Astrocyte (in vitro differentiated cells and primary cell): ENCODE results near the gene DNAJC16. TPM values are rescaled to one million over a fixed set of nuclear protein-coding genes. Genes with fewer than 3 reads are reported as not detected.

ENCODE experiments used
- DNase-seq: peaks from one replicate; pipeline ENCODE4 v3.0.0-alpha.2; 2010; ENCODE audit warnings: low read depth
- FAIRE-seq: peaks from 2 replicates; lab custom pipeline; 2011; peaks lifted over from hg19 to GRCh38; lab: Jason Lieb, UNC
- H2AFZ ChIP-seq: 2 replicates; pipeline ENCODE4 v1.6.0; 2012; ENCODE audit warnings: low read depth, low read length, inconsistent platforms
- H3K27ac ChIP-seq: 2 replicates; pipeline ENCODE4 v1.5.1; 2011; ENCODE audit warnings: low read depth, low read length, inconsistent platforms
- H3K27me3 ChIP-seq: 2 replicates; pipeline ENCODE4 v1.6.0; 2011; ENCODE audit warnings: low read length, inconsistent platforms; ENCODE audit not compliant: insufficient read depth
- H3K36me3 ChIP-seq: 2 replicates; pipeline ENCODE4 v1.5.1; 2011; ENCODE audit warnings: low read length, inconsistent platforms; ENCODE audit not compliant: insufficient read depth
- H3K4me1 ChIP-seq: 2 replicates; pipeline ENCODE4 v1.5.1; 2011; ENCODE audit warnings: low read length, inconsistent platforms; ENCODE audit not compliant: insufficient read depth
- H3K4me2 ChIP-seq: 2 replicates; pipeline ENCODE4 v1.6.0; 2012; ENCODE audit warnings: low read length, inconsistent platforms
- H3K4me3 ChIP-seq: 2 replicates; pipeline ENCODE4 v1.5.1; 2011; ENCODE audit warnings: low read depth, mild to moderate bottlenecking, low read length, inconsistent platforms; ENCODE audit not compliant: insufficient read depth
- H3K79me2 ChIP-seq: 2 replicates; pipeline ENCODE4 v1.6.0; 2012; ENCODE audit warnings: mild to moderate bottlenecking, low read length, inconsistent platforms; ENCODE audit not compliant: insufficient read depth
- H3K9ac ChIP-seq: 2 replicates; pipeline ENCODE4 v1.6.0; 2012; ENCODE audit warnings: mild to moderate bottlenecking, low read length, inconsistent platforms
- H3K9me3 ChIP-seq: 2 replicates; pipeline ENCODE4 v1.5.1; 2012; ENCODE audit warnings: low read depth, mild to moderate bottlenecking, low read length, inconsistent platforms; ENCODE audit not compliant: insufficient read depth
- H4K20me1 ChIP-seq: 2 replicates; pipeline ENCODE4 v1.6.0; 2012; ENCODE audit warnings: low read length, inconsistent platforms; ENCODE audit not compliant: insufficient read depth
- H3K27ac Mint-ChIP-seq: one replicate; pipeline ENCODE4 v1.8.0; 2021; ENCODE audit warnings: mild to moderate bottlenecking, mixed read lengths; ENCODE audit not compliant: unreplicated experiment
- H3K27me3 Mint-ChIP-seq: one replicate; pipeline ENCODE4 v1.8.0; 2021; ENCODE audit warnings: low read depth, mixed read lengths; ENCODE audit not compliant: unreplicated experiment
- H3K36me3 Mint-ChIP-seq: one replicate; pipeline ENCODE4 v1.8.0; 2021; ENCODE audit warnings: low read depth, mixed read lengths; ENCODE audit not compliant: unreplicated experiment
- H3K4me1 Mint-ChIP-seq: one replicate; pipeline ENCODE4 v1.8.0; 2021; ENCODE audit warnings: low read depth, mixed read lengths; ENCODE audit not compliant: unreplicated experiment
- H3K4me3 Mint-ChIP-seq: one replicate; pipeline ENCODE4 v1.8.0; 2021; ENCODE audit warnings: mild to moderate bottlenecking, moderate library complexity, mixed read lengths; ENCODE audit not compliant: unreplicated experiment
- H3K9me3 Mint-ChIP-seq: one replicate; pipeline ENCODE4 v1.8.0; 2021; ENCODE audit warnings: mild to moderate bottlenecking, mixed read lengths; ENCODE audit not compliant: unreplicated experiment
- EZH2 ChIP-seq: IDR thresholded peaks from 2 replicates; pipeline ENCODE4 v1.6.1; 2012; ENCODE audit warnings: mild to moderate bottlenecking, low read length, inconsistent platforms; ENCODE audit not compliant: insufficient read depth
- total RNA-seq: library from RNA; stranded (reverse); gene quantifications from 2 replicates; pipeline ENCODE4 v1.2.1, GENCODE V29; 2021
- TF ChIP-seq, protein P1 (sequence below): IDR thresholded peaks from 2 replicates; pipeline ENCODE4 v1.5.1; 2011; ENCODE audit warnings: low read depth, mild to moderate bottlenecking, inconsistent platforms, low read length, moderate library complexity; ENCODE audit not compliant: insufficient read depth

Gene DNAJC16
- total RNA-seq, 1 donor from 2014 or later = 19.6 TPM

DNA sequence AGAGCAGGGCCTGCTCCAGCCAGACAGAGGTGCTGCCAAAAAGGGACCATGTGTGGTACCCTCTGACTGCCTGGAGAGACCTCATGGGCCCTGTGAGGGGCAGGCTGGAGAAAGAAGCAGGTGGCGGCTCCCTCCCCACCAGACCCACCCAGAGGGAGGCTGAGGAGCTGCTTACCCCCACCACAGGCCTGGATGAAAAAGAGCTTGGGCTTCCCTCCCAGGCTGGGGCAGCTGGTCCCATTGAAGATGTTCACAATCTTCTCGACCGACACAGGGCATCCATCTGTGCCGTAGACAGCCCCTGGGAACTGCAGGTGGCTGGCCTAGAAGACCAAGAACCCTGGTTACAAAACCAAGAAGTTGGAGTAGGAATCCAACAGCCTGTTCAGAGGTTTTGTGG, 22.2 kb upstream of the DNAJC16 start:
- no peak overlapping the region for H2AFZ ChIP-seq
- TF ChIP-seq EZH2 = no peak
- TF ChIP-seq, protein P1, sequence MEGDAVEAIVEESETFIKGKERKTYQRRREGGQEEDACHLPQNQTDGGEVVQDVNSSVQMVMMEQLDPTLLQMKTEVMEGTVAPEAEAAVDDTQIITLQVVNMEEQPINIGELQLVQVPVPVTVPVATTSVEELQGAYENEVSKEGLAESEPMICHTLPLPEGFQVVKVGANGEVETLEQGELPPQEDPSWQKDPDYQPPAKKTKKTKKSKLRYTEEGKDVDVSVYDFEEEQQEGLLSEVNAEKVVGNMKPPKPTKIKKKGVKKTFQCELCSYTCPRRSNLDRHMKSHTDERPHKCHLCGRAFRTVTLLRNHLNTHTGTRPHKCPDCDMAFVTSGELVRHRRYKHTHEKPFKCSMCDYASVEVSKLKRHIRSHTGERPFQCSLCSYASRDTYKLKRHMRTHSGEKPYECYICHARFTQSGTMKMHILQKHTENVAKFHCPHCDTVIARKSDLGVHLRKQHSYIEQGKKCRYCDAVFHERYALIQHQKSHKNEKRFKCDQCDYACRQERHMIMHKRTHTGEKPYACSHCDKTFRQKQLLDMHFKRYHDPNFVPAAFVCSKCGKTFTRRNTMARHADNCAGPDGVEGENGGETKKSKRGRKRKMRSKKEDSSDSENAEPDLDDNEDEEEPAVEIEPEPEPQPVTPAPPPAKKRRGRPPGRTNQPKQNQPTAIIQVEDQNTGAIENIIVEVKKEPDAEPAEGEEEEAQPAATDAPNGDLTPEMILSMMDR = no peak
- Mint-ChIP-seq H3K4me3 (no peak overlapping the region), H3K9me3 (no peaks in the 10 kb centered on the region), H3K27ac (no peak overlapping the region), H3K36me3 (peaks cover 7% of the 10 kb centered on the region), H3K4me1 (no peaks in the 10 kb centered on the region), H3K27me3 (no peaks in the 10 kb centered on the region)
- H3K9ac ChIP-seq = no peak overlapping the region
- DNase-seq (no peak), FAIRE-seq (no peak)
- H3K4me1 ChIP-seq = no peaks in the 10 kb centered on the region
- no peaks in the 10 kb centered on the region for H3K27me3 ChIP-seq
- H3K36me3 ChIP-seq = no peaks in the 10 kb centered on the region
- no peaks in the 10 kb centered on the region for H3K9me3 ChIP-seq
- no peaks in the 10 kb centered on the region for H4K20me1 ChIP-seq
- H3K79me2 ChIP-seq = no peaks in the 10 kb centered on the region
- H3K4me2 ChIP-seq = no peak overlapping the region
- H3K27ac ChIP-seq = no peak overlapping the region
- no peak overlapping the region for H3K4me3 ChIP-seq

- H3K9me3 ChIP-seq = no peaks in the 10 kb centered on the region
- H3K4me2 ChIP-seq = no peak overlapping the region
- H4K20me1 ChIP-seq = no peaks in the 10 kb centered on the region
- Mint-ChIP-seq H3K27me3 (no peaks in the 10 kb centered on the region), H3K27ac (no peak overlapping the region), H3K9me3 (no peaks in the 10 kb centered on the region), H3K36me3 (peaks cover 10% of the 10 kb centered on the region), H3K4me1 (no peaks in the 10 kb centered on the region), H3K4me3 (no peak overlapping the region)
- H3K79me2 ChIP-seq = no peaks in the 10 kb centered on the region
- no peaks in the 10 kb centered on the region for H3K27me3 ChIP-seq
- FAIRE-seq = no peak
- DNase-seq = no peak
- H3K4me1 ChIP-seq = no peaks in the 10 kb centered on the region
- TF ChIP-seq, protein P1 = no peak
- no peak for TF ChIP-seq EZH2
- H2AFZ ChIP-seq = no peak overlapping the region
- no peaks in the 10 kb centered on the region for H3K36me3 ChIP-seq
- H3K4me3 ChIP-seq = no peak overlapping the region
- no peak overlapping the region for H3K27ac ChIP-seq
- no peak overlapping the region for H3K9ac ChIP-seq
These were observed 19.8 kb upstream of the DNAJC16 start for GRCh38 chr1:15506831-15507230.

GRCh38 chr1:15507278-15507677, 19.4 kb upstream of the DNAJC16 start:
- Histone ChIP-seq H3K27ac (no peak overlapping the region), H3K9me3 (no peaks in the 10 kb centered on the region), H3K4me2 (no peak overlapping the region), H3K4me1 (no peaks in the 10 kb centered on the region), H3K27me3 (no peaks in the 10 kb centered on the region), H2AFZ (no peak overlapping the region), H4K20me1 (no peaks in the 10 kb centered on the region), H3K9ac (no peak overlapping the region), H3K4me3 (no peak overlapping the region), H3K36me3 (no peaks in the 10 kb centered on the region), H3K79me2 (no peaks in the 10 kb centered on the region)
- TF ChIP-seq EZH2 = no peak
- TF ChIP-seq, protein P1 = no peak
- H3K4me1 Mint-ChIP-seq = no peaks in the 10 kb centered on the region
- peaks cover 13% of the 10 kb centered on the region for H3K36me3 Mint-ChIP-seq
- H3K27ac Mint-ChIP-seq = no peak overlapping the region
- H3K4me3 Mint-ChIP-seq = no peak overlapping the region
- no peak for FAIRE-seq
- H3K9me3 Mint-ChIP-seq = no peaks in the 10 kb centered on the region
- H3K27me3 Mint-ChIP-seq = no peaks in the 10 kb centered on the region
- DNase-seq = no peak
